Mucosa of rectum (tissue), 2 donors: ENCODE data around the gene CASKIN1.

Experiments
- H3K27ac ChIP-seq, 2 donors: one replicate each; pipeline ENCODE4 v1.7.0; 2013; ENCODE audit warnings: inconsistent platforms in 2 of 2, low read depth in 2 of 2, low read length in 2 of 2
- H3K27me3 ChIP-seq, 2 donors: one replicate each; pipeline ENCODE4 v1.7.0; 2013; ENCODE audit warnings: low read length in 2 of 2; ENCODE audit not compliant: control insufficient read depth in 2 of 2, insufficient read depth in 2 of 2
- H3K36me3 ChIP-seq, 2 donors: one replicate each; pipeline ENCODE4 v1.7.0; 2013; ENCODE audit warnings: low read length in 2 of 2; ENCODE audit not compliant: control insufficient read depth in 2 of 2, insufficient read depth in 2 of 2
- H3K4me1 ChIP-seq, 2 donors: one replicate each; pipeline ENCODE4 v1.7.0; 2013; ENCODE audit warnings: low read length in 2 of 2, mild to moderate bottlenecking in 1 of 2; ENCODE audit not compliant: control insufficient read depth in 2 of 2, insufficient read depth in 2 of 2
- H3K4me3 ChIP-seq, 2 donors: one replicate each; pipeline ENCODE4 v1.7.0; 2013; ENCODE audit warnings: low read length in 2 of 2
- H3K9ac ChIP-seq, 2 donors: one replicate each; pipeline ENCODE4 v1.7.0; 2013; ENCODE audit warnings: low read length in 2 of 2, low read depth in 1 of 2, mild to moderate bottlenecking in 1 of 2
- H3K9me3 ChIP-seq, 2 donors: one replicate each; pipeline ENCODE4 v1.7.0; 2013; ENCODE audit warnings: low read length in 2 of 2; ENCODE audit not compliant: control insufficient read depth in 2 of 2
- donor health status: healthy.
- donor health status: Normal muscosa, but diverticular disease.

Gene CASKIN1

DNA sequence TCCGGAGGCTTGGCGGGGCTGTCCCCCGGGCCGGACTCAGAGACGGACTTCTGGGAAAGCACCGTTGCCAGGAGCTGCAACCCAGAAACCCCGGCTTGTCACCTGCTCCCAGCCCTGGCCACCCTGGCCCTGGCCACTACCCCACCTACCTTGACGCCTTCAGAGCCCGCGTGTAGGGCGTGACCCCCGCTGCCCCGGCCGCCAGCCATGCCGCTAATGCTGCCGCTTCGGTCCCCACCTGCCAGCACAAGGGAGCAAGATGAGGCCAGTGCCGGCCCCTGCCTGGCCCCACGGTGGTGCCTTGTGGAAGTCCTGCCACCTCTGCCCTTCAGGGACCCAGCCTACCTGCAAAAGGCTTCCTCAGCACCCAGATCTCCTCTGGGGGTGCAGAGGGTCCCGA, 11.4 kb downstream of the CASKIN1 start:
- Histone ChIP-seq H3K27me3 (peaks cover 2 to 8% of the 10 kb centered on the region in 2 donors), H3K9ac (no peak overlapping the region), H3K36me3 (no peaks in the 10 kb centered on the region), H3K27ac (no peak overlapping the region), H3K4me3 (no peak overlapping the region), H3K9me3 (no peaks in the 10 kb centered on the region), H3K4me1 (no peaks in the 10 kb centered on the region)

DNA sequence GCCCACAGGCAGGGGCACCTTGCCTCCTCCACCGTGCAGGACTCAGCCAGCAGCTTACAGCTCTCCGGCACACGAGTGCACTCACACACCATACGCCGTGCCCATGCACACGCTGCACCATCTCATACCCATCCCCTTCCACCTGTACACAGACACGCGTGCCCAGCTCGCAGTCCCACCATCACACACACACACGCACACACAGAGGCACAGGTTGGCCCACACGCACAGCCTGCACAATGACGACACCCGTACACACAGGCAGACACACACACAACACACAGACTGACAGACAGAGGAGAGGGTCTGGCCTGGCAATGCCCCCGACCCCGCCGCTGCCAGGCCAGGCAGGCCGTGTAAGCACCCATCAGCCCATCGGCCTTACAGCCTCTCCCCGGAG, 12.1 kb downstream of the CASKIN1 start:
- H3K4me1 ChIP-seq, result no peaks in the 10 kb centered on the region
- no peak overlapping the region for H3K4me3 ChIP-seq
- H3K27ac ChIP-seq, result no peak overlapping the region
- no peaks in the 10 kb centered on the region for H3K9me3 ChIP-seq
- H3K36me3 ChIP-seq, result no peaks in the 10 kb centered on the region
- H3K9ac ChIP-seq, result no peak overlapping the region
- peaks cover 2 to 8% of the 10 kb centered on the region in 2 donors for H3K27me3 ChIP-seq

DNA sequence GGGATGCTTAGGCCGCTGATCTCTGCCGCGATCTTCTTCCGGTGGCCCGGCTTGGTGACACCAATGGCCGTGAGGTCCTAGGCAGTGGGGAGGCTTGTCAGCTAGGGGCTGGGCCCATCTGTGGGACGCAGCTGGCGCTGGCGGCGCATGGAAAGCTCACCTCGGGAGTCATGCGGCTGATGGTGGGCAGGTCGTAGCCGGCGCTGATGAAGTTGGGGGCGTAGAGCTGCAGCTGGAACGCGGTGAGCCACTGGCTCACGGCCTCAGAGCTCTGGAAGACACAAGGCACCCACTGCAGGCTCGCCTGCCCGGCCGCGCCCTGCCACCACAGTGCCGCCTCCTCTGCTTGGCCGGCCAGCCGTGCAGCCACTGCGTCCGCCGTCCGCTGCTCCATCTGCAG, 12.7 kb downstream of the CASKIN1 start:
- Histone ChIP-seq H3K36me3 (no peaks in the 10 kb centered on the region), H3K4me3 (no peak overlapping the region)

DNA sequence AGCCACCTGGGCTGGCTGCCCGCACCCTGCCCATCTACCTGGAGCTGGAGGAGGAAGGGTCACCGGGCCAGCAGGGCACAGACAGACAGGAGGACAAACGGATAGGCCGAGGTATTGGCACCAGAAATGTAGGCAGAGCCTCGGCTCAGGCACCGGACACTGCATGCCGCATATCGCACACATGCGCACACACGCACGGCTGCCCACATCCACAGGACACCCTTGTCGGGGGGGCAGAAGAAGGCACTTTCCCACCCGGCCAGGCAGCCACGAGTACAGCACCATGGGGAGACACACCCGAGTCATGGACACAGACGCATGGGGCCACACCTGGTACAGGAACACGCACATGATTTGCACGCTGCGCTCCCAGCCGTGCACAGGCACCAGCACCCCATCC, 14.5 kb downstream of the CASKIN1 start:
- Histone ChIP-seq H3K9me3 (no peaks in the 10 kb centered on the region), H3K27me3 (peaks cover 0 to 8% of the 10 kb centered on the region in 2 donors), H3K4me3 (no peak overlapping the region), H3K4me1 (no peaks in the 10 kb centered on the region), H3K9ac (no peak overlapping the region), H3K36me3 (peaks cover 0 to 1% of the 10 kb centered on the region in 2 donors), H3K27ac (no peak overlapping the region)

More for the DNA sequence above, 12.7 kb downstream of the CASKIN1 start:
- Histone ChIP-seq H3K27me3 (peaks cover 2 to 8% of the 10 kb centered on the region in 2 donors), H3K27ac (no peak overlapping the region), H3K9me3 (no peaks in the 10 kb centered on the region), H3K9ac (no peak overlapping the region), H3K4me1 (no peaks in the 10 kb centered on the region)

DNA sequence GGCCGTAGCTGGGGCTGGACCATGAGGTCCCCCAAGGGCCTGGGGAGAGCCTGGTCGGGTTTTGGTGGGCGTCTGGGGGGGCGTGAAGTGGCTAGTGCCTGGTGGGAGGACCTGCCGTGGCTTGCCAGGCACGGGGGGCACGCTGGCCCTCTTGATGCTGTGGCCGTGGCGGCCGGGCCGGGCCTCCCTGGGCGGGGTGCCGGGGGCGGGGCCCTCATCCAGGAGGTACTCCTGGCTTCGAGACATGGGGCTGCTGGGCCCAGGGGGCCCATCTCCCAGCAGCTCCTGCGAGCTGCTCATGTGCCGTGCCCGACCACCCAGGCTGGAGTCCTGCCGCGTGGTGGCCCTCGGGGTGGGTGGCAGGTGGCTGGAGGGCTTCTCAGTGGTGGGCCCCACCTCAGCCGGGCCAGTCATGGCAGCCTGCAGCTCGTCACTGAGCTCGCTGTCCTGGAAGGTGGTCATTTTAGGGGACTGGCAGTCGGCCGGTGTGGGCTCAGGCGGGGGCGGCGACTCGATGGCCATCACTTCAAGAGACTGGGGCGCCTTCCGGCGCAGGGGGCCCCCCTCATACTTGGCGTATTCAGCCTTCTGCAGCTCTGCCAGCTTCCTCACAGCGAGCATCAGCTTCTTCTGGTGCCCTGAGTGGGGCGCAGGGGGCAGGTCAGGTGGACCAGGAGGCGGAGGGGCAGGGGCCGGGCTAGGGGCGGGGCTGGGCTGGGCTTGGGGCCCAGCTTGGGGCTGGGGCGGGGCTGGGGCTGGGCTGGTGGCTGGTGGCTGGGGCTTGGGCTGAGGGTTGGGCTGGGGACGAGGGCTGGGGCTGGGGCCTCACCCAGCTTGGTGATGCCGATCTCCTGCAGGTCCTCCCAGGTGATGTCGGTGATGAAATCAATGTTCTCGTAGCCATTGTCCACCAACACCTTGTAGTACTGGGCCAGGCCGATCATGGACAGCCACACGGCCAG, 15.2 kb downstream of the CASKIN1 start:
- no peaks in the 10 kb centered on the region for H3K4me1 ChIP-seq
- H3K27me3 ChIP-seq, result peaks cover 0 to 8% of the 10 kb centered on the region in 2 donors
- no peaks in the 10 kb centered on the region for H3K9me3 ChIP-seq
- no peak overlapping the region for H3K9ac ChIP-seq
- peaks cover 3 to 5% of the 10 kb centered on the region in 2 donors for H3K36me3 ChIP-seq
- H3K27ac ChIP-seq, result no peak overlapping the region
- no peak overlapping the region for H3K4me3 ChIP-seq

DNA sequence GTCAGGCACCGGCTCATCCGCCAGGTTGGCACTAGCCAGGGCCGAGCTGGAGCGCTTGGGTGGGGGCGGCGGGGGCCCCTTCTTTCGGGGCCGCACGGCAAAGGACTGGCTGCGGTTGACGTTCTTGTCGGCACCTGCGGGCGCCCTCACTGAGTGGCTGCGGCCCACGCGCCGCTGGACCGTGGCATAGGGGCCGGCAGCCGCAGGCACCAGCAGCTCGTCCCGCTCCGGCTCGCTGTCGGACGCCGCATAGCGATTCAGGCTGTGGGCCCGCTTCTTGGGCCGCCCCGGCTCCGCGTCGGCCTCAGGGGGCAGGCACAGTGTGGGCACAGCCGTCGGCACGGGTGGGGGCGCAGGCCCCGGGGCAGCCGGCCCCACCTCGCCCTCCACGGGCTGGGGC, 15.9 kb downstream of the CASKIN1 start:
- peaks cover 10 to 12% of the 10 kb centered on the region in 2 donors for H3K36me3 ChIP-seq
- no peaks in the 10 kb centered on the region for H3K9me3 ChIP-seq
- no peak overlapping the region for H3K9ac ChIP-seq
- H3K4me3 ChIP-seq, result no peak overlapping the region
- H3K4me1 ChIP-seq, result no peaks in the 10 kb centered on the region
- no peak overlapping the region for H3K27ac ChIP-seq
- peaks cover 0 to 7% of the 10 kb centered on the region in 2 donors for H3K27me3 ChIP-seq

DNA sequence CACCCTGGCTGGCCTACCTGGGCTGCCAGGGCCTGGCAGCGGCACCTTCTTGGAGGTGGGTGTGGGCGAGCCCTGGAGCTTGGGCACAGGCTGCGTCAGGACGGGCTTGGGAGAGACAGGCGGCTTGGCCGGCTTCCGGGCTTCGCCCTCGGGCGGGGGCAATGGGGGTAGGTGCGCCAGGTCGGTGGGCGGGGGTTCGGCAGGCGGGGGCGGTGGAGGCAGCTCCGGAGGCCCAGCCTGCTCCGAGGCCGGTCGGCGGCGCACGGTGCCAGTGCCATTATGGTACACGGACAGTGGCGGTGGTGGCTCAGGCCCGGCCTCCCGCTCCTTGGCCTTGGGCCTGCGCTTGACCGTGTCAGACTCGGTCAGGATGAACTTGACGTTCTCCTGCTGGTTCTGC, 16.8 kb downstream of the CASKIN1 start:
- H3K27ac ChIP-seq, result no peak overlapping the region
- no peaks in the 10 kb centered on the region for H3K9me3 ChIP-seq
- H3K9ac ChIP-seq, result no peak overlapping the region
- no peaks in the 10 kb centered on the region for H3K4me1 ChIP-seq
- H3K4me3 ChIP-seq, result no peak overlapping the region
- H3K36me3 ChIP-seq, result peaks cover 19% of the 10 kb centered on the region in 2 donors
- peaks cover 0 to 2% of the 10 kb centered on the region in 2 donors for H3K27me3 ChIP-seq

DNA sequence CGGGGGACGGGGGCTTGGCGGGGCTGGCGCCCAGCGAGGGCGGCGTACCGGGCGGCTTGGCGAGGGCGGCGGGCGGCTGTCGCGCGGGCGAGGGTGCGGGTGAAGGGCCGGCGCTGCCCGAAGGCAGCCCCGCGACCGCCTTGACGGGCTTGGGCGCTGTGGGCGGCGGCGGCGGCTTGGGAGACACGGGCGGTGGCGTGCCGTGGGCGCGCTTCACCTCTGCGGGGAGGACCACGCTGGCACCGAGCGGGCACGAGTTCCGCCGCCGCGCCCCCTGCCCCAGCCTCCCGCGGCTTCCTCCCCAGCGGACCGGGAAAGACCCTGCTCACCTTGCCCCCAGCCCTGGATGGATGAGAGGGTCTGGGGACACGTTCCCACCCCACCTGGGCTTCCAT, 17.3 kb downstream of the CASKIN1 start:
- Histone ChIP-seq H3K27ac (no peak overlapping the region), H3K9me3 (no peaks in the 10 kb centered on the region), H3K36me3 (peaks cover 23 to 24% of the 10 kb centered on the region in 2 donors), H3K4me3 (no peak overlapping the region), H3K4me1 (no peaks in the 10 kb centered on the region), H3K9ac (no peak overlapping the region), H3K27me3 (no peaks in the 10 kb centered on the region)

DNA sequence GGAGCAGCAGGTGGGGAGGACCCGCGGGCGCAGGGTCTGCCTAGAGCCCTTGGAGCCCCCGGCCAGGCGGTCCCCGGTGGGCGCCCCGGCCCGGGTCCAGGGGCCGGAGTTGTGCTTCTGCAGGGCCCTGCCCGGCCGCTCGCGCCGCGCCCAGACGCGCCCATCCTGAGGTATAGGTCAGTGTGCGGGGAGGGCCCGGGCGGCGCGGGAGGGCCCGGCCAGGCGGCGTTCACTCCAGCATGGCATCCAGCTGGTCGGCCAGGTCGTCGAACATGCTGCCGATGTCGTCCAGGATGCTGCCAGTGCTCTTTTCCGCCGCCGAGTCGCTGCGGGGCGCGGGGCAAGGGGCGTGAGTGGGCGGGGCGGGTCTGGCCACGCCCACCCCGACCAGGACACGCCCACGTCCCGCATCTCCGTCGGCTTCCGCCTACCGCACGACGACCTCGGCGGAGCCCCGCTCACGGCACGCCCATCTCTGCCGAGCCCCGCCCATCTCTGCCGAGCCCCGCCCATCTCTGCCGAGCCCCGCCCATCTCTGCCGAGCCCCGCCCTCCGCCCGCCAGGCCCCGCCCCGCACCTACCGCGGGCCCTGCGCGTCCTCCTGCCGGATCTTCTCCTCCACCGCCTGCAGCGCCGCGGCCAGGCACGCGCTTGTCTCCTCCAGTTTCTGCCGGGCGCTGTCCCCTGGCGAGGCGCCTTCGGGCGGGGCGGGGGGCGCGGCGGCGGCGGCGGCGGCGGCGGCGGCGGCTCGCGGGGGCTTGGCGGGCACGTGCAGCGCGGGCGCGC, 17.9 kb downstream of the CASKIN1 start:
- Histone ChIP-seq H3K4me3 (no peak overlapping the region), H3K9ac (no peak overlapping the region), H3K9me3 (no peaks in the 10 kb centered on the region), H3K27me3 (no peaks in the 10 kb centered on the region), H3K4me1 (no peaks in the 10 kb centered on the region), H3K27ac (no peak overlapping the region), H3K36me3 (peaks cover 27 to 28% of the 10 kb centered on the region in 2 donors)

DNA sequence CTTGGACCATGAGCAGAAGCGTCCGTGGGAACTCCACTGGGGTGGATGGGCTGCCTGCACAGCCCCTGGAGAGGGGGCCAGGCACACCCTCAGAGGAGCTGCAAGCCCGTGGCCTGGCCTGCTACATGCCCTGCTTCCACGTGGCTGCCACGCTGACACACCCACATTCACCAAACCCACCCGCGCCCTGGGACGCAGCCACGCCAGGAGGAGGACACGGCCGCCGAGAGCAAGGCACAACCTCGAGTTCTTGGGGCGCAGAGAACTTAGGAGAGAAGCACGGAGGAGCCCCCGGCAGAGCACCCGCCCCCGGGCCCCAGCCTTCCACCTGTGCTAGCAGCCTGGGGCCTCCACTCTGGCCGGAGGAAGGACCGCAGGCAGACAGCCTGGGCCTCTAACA, 18.8 kb downstream of the CASKIN1 start:
- H3K27me3 ChIP-seq, result no peaks in the 10 kb centered on the region
- H3K36me3 ChIP-seq, result peaks cover 32 to 36% of the 10 kb centered on the region in 2 donors
- no peak overlapping the region for H3K9ac ChIP-seq

More for the DNA sequence above, 18.8 kb downstream of the CASKIN1 start:
- Histone ChIP-seq H3K9me3 (no peaks in the 10 kb centered on the region), H3K27ac (no peak overlapping the region), H3K4me1 (no peaks in the 10 kb centered on the region), H3K4me3 (no peak overlapping the region)
